Lower lobe of right lung (tissue), 2 donors: ENCODE results near the gene BACH2. TPM values are rescaled to one million over a fixed set of nuclear protein-coding genes. Genes with fewer than 3 reads are reported as not detected.

ENCODE experiments used
- ATAC-seq, 2 donors: fragments of 200-7000 bp; cut with Tn5 transposase; one replicate each; pipeline ENCODE4 v1.9.1; 2020 to 2022; ENCODE audit warnings: mild to moderate bottlenecking in 2 of 2, moderate library complexity in 2 of 2
- DNase-seq: peaks from one replicate; pipeline ENCODE4 v3.0.0-alpha.2; 2020
- H3K27ac ChIP-seq: fragments of 200-600 bp; one replicate; pipeline ENCODE4 v1.8.0; 2022
- H3K27me3 ChIP-seq: fragments of 200-600 bp; one replicate; pipeline ENCODE4 v1.8.0; 2022; ENCODE audit warnings: low read depth
- H3K36me3 ChIP-seq: fragments of 200-600 bp; one replicate; pipeline ENCODE4 v1.8.0; 2022; ENCODE audit warnings: mild to moderate bottlenecking
- H3K4me1 ChIP-seq: fragments of 200-600 bp; one replicate; pipeline ENCODE4 v1.8.0; 2022
- H3K4me3 ChIP-seq: fragments of 200-600 bp; one replicate; pipeline ENCODE4 v1.8.0; 2022; ENCODE audit warnings: mild to moderate bottlenecking
- H3K9me3 ChIP-seq: fragments of 200-600 bp; one replicate; pipeline ENCODE4 v1.8.0; 2022
- intact Hi-C: fragments of 100-400 bp; cut with DNase I; formaldehyde crosslinking; loops from one replicate; pipeline ENCODE4 v1.11.0; 2022
- total RNA-seq: library from RNA; stranded (reverse); fragmentation: NEBNext Ultra II Directional; extraction: Animal tissue kit (Norgen Biotek cat#: 25700); gene quantifications from one replicate; pipeline ENCODE4 v1.2.1, GENCODE V29; 2021
- TF ChIP-seq, protein P1 (sequence below): fragments of 200-600 bp; IDR thresholded peaks from one replicate; pipeline ENCODE4 v1.8.0; 2022; ENCODE audit warnings: antibody characterized with exemption, mild to moderate bottlenecking
- donor health status: DM: no; HTN: yes; CAD: no; lungs with severe emphysema.

Gene BACH2
- total RNA-seq, 1 donor from 2014 or later: 6.3 TPM

- no peaks in the 10 kb centered on the region for H3K4me1 ChIP-seq
- no peak for DNase-seq
- no peaks in the 10 kb centered on the region for H3K36me3 ChIP-seq
- no peaks in the 10 kb centered on the region for H3K9me3 ChIP-seq
- H3K27me3 ChIP-seq: no peaks in the 10 kb centered on the region
- no peak overlapping the region for H3K4me3 ChIP-seq
- no peak overlapping the region for H3K27ac ChIP-seq
- intact Hi-C loops: no loop called here
- ATAC-seq: no peak
- TF ChIP-seq, protein P1, sequence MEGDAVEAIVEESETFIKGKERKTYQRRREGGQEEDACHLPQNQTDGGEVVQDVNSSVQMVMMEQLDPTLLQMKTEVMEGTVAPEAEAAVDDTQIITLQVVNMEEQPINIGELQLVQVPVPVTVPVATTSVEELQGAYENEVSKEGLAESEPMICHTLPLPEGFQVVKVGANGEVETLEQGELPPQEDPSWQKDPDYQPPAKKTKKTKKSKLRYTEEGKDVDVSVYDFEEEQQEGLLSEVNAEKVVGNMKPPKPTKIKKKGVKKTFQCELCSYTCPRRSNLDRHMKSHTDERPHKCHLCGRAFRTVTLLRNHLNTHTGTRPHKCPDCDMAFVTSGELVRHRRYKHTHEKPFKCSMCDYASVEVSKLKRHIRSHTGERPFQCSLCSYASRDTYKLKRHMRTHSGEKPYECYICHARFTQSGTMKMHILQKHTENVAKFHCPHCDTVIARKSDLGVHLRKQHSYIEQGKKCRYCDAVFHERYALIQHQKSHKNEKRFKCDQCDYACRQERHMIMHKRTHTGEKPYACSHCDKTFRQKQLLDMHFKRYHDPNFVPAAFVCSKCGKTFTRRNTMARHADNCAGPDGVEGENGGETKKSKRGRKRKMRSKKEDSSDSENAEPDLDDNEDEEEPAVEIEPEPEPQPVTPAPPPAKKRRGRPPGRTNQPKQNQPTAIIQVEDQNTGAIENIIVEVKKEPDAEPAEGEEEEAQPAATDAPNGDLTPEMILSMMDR: no peak
Observed at GRCh38 chr6:90078513-90079289, 217.9 kb downstream of the BACH2 start.

GRCh38 chr6:90076511-90077415 lies 219.9 kb downstream of the BACH2 start:
- H3K27me3 ChIP-seq: no peaks in the 10 kb centered on the region
- H3K4me3 ChIP-seq: no peak overlapping the region
- H3K27ac ChIP-seq: no peak overlapping the region
- no peaks in the 10 kb centered on the region for H3K4me1 ChIP-seq
- no peak for ATAC-seq
- TF ChIP-seq, protein P1: no peak
- intact Hi-C loops: no loop called here
- no peaks in the 10 kb centered on the region for H3K9me3 ChIP-seq
- H3K36me3 ChIP-seq: no peaks in the 10 kb centered on the region
- DNase-seq: no peak

DNA sequence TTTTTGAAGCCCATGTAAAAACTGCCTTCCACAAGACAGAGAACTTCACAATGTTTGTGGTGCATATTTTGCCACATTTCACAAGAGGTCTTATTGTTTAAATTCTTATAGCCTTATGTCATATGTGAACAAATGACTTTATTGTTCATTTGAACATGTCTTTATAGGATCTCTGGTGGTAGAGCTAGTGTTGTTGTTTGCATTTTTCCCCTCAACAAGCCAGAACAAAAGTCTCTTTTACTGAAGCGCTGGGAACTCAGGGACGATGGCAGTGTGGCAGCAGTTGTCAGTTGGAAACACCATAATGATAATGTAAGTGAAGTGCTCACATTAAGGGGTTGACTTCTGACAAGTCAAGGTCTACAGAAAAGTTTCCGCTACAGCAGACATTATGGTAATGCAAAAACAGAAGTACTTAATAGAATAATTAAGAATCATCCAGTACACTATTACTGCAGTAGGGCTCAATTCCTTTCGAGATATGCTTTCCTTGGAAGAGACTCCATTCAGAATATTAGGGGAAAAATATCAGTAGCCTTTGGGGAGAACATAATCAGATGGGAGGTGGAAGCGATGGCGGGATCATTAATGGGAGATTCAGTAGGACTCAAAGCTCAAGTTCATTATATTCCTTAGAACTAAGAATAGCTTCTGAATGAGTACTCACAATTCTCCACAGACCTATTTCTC lies 222.3 kb downstream of the BACH2 start:
- TF ChIP-seq, protein P1: no peak
- H3K4me3 ChIP-seq: no peak overlapping the region
- no peaks in the 10 kb centered on the region for H3K27me3 ChIP-seq
- no peak for DNase-seq
- H3K36me3 ChIP-seq: no peaks in the 10 kb centered on the region
- H3K9me3 ChIP-seq: no peaks in the 10 kb centered on the region
- no peaks in the 10 kb centered on the region for H3K4me1 ChIP-seq
- H3K27ac ChIP-seq: no peak overlapping the region
- intact Hi-C loops: no loop called here
- ATAC-seq: no peak

DNA sequence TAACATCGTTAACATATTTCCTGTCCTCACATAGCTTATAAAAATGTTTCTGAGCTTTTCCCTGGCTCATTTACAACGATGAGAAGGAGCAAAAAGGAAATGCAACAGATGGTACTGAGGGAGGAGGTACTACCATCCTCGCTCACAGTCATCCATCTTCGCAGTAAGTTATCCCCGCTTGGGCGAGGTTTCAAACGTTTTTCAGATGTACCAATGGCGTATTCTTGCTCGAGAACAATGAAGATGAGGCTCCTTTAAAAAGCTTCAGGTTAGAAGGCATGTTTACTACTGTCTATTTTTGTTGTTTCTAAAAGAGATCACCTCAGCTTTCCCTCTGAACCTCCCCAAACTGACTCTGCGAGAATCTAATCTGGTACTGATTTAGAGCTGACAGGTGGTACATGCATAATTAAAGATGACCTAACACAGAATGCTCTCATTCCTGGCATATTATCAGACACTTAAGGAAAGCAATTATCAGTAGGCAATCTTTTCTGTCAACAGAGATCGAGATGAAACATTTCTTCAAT lies 223.6 kb downstream of the BACH2 start:
- TF ChIP-seq, protein P1: no peak
- Histone ChIP-seq H3K27ac (no peak overlapping the region), H3K9me3 (no peaks in the 10 kb centered on the region), H3K36me3 (no peaks in the 10 kb centered on the region), H3K4me3 (no peak overlapping the region), H3K27me3 (no peaks in the 10 kb centered on the region), H3K4me1 (no peaks in the 10 kb centered on the region)
- DNase-seq: no peak
- ATAC-seq: no peak
- intact Hi-C loops: no loop called here

DNA sequence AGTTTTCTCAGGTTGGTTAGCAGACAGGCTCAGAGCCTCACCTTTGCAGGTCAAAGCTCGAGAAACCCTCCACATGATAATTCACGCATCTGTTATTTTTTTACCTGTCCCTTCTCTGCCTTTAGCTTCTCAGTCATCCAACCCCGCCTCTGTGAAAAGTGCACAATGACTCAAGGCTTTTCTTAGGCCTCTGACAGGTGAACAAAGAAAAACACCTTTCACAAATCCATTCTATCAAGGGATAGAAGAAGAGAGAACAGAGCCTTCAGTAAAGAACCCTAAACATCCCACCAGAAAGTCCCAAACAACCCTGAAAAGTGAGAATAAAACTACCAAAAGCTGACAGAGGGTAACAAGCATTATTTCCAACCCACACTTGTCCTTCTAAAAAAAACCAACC lies 224.1 kb downstream of the BACH2 start:
- Histone ChIP-seq H3K4me1 (no peaks in the 10 kb centered on the region), H3K36me3 (no peaks in the 10 kb centered on the region), H3K27me3 (no peaks in the 10 kb centered on the region), H3K27ac (no peak overlapping the region), H3K9me3 (no peaks in the 10 kb centered on the region), H3K4me3 (no peak overlapping the region)
- DNase-seq (no peak), ATAC-seq (no peak)
- intact Hi-C loops: no loop called here
- TF ChIP-seq, protein P1: no peak
